ENCODE results near the gene PROKR1.
"Not testable (repeated sequence)": the region's sequence is repeated elsewhere in the genome, so short reads cannot be mapped to it uniquely, and the experiment has no call there.

Gene PROKR1

GRCh38 chr2:68658266-68658665 is 14.9 kb downstream of the PROKR1 start:
- DNase-seq (ENCODE audit: low read depth) = no peak

DNA sequence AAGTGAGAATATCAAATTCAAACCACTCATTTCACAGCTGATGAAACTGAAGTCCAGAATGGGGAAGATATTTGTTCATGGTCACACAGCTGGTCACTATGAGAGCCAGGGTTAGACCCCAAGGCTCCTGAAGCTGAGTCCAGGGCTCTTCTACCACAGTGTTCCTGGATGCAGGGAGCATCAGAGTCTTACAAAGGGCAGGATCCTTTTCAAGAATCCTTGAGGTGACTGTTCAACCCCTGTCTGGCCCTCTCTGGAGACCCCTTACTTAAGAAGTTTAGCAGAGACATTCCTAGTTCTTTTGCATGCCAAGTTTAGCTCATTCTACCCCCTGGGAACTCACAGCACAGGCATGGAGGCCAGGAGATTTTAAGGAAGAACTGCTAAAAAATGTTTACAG is 15.7 kb downstream of the PROKR1 start:
- DNase-seq (ENCODE audit: low read depth) = no peak

- DNase-seq (ENCODE audit: low read depth) = no peak
Measured at GRCh38 chr2:68660658-68661057, 17.3 kb downstream of the PROKR1 start.

DNA sequence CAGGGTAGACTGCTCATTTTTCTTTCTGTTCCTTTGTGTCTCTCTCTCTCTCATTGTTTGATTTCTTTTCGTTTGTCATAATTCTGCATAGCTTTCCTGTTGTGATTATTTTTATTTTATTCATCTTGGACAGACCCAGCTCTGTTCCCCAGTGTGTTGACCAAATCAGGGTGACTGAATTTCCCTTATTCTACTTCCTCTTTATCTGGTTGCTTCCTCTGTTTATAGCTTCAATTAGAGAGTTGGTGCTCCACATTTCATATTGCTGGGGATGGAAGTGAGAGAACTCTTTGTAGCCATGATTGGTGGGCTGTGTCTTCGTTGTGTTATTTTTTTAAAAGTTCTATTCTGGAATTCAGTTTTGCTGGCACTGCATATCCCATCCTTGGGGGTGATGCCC is 19.1 kb downstream of the PROKR1 start:
- no peak for DNase-seq (ENCODE audit: low read depth)

GRCh38 chr2:68663371-68664156 is 20.2 kb downstream of the PROKR1 start:
- no peak for DNase-seq (ENCODE audit: low read depth)

GRCh38 chr2:68667371-68667770 is 24.0 kb downstream of the PROKR1 start:
- DNase-seq (ENCODE audit: low read depth) = no peak

DNA sequence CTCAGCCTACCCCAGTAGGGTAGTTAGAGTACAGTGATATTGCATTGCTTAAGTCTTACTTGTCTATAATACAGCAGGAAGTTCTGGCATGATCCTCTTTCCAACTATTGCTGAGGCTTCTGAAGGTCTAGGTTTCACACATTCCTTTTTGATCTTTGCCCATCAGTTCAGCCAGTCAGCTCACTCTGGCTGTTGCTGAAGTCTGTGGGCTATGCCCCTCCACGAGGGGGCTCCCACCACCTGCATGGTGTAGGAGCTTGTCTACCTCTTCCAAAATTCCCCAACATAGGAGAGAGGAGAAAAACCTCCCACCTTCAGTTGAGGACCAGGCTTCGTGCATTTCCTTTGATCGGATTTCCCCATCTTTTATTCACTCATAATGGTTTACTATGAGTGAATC is 26.3 kb downstream of the PROKR1 start:
- no peak for DNase-seq (ENCODE audit: low read depth)

GRCh38 chr2:68671961-68672360 is 28.6 kb downstream of the PROKR1 start:
- DNase-seq (ENCODE audit: low read depth) = no peak

DNA sequence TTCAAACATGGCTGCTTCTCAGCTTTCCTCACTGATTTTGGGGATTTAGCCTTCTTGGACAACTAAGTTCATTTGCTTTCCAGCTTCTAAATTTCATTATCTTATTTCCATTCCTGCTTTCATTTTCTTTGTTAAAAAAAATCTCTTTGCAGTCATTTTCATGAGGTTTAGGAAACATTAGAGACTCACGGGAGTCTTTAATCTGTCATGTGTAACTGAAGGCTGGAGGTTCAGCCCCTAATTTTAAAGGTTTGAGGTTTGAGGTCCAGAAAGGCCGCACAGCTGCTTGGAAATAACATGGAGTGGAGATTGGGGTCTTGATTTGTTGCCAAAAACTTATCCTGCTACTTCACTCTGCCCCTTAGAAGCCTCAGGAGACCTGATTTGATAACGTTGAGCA is 30.3 kb downstream of the PROKR1 start:
- DNase-seq (ENCODE audit: low read depth) = no peak

DNA sequence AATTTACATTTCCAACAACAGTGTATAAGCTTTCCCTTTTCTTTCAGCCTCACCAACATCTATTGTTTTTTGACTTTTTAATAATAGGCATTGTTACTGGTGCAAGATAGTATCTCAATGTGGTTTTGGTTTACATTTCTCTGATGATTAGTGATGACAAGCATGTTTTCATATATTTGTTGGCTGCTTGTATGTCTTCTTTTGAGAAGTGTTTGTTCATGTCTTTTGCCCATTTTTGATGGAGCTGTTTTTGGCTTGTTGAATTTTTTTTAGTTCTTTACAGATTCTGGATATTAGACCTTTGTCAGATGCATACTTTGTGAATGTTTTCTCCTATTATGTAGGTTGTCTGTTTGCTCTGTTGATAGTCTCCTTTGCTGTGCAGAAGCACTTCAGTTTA is 32.1 kb downstream of the PROKR1 start:
- no peak for DNase-seq (ENCODE audit: low read depth)

- not testable (repeated sequence) for DNase-seq (ENCODE audit: low read depth)
Measured at GRCh38 chr2:68677837-68678236, 34.5 kb downstream of the PROKR1 start.

DNA sequence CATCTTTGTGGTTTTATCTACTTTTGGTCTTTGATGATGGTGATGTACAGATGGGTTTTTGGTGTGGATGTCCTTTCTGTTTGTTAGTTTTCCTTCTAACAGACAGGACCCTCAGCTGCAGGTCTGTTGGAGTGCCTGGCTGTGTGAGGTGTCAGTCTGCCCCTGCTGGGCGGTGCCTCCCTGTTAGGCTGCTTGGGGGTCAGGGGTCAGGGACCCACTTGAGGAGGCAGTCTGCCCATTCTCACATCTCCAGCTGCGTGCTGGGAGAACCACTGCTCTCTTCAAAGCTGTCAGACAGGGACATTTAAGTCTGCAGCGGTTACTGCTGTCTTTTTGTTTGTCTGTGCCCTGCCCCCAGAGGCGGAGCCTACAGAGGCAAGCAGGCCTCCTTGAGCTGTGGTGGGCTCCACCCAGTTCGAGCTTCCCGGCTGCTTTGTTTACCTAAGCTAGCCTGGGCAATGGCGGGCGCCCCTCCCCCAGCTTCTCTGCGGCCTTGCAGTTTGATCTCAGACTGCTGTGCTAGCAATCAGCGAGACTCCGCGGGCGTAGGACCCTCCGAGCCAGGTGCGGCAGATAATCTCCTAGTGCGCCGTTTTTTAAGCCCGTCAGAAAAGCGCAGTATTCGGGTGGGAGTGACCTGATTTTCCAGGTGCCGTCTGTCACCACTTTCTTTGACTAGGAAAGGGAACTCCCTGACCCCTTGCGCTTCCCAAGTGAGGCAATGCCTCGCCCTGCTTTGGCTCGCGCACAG is 36.0 kb downstream of the PROKR1 start:
- DNase-seq (ENCODE audit: low read depth) = not testable (repeated sequence)

GRCh38 chr2:68679917-68680267 is 36.5 kb downstream of the PROKR1 start:
- not testable (repeated sequence) for DNase-seq (ENCODE audit: low read depth)

DNA sequence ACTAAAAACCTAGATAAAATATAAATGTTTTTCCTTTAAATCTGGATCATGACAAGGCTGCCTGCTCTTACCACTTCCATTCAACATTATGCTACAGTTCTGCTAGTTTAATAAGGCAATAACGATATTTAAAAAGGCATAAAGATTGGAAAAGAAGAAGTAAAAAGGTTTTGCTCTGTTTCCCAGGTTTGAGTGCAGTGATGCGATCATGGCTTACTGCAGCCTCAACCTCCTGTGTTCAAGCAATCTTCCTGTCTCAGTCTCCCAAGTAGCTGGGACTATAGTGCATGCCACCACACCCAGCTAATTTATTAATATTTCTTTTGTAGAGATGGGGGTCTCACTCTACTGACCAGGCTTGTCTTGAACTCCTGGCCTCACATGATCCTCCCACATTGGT is 40.8 kb downstream of the PROKR1 start:
- no peak for DNase-seq (ENCODE audit: low read depth)

DNA sequence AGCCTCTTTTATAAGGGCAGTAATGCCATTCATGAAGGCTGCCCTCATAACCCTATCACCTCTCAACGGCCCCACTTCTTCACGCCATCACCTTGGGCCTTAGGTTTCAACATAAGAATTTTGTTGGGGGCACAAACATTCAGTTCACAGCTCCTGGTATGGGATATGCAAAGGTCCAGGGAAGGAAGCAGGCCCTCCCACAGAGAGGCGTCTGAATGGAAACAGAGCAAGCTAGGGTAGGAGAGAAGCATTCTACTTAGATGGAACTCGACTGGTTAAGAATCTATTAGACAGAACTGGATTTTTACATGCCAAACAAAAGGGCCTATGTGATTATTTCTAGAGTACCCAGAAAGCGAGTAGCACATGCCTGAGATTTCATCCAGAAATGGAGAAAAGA is 42.8 kb downstream of the PROKR1 start:
- no peak for DNase-seq (ENCODE audit: low read depth)

DNA sequence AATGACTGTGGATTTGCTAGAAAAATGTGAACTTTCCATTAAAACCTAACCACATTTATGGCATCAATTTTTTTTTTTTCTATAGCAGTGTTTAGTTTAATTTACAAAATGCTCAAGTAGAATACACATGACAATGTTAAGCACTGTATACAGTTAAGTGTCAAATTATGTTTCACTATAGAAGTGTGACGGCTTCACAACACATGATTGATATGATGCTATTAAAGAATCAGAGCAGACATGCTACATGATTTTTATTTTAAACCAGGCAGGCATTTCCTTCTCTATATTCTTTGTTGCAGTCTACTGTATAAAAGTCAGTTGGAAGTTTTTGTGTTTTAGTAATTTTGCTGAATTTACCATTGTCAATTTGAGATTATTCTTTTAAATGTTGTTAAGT is 43.6 kb downstream of the PROKR1 start:
- no peak for DNase-seq (ENCODE audit: low read depth)

DNA sequence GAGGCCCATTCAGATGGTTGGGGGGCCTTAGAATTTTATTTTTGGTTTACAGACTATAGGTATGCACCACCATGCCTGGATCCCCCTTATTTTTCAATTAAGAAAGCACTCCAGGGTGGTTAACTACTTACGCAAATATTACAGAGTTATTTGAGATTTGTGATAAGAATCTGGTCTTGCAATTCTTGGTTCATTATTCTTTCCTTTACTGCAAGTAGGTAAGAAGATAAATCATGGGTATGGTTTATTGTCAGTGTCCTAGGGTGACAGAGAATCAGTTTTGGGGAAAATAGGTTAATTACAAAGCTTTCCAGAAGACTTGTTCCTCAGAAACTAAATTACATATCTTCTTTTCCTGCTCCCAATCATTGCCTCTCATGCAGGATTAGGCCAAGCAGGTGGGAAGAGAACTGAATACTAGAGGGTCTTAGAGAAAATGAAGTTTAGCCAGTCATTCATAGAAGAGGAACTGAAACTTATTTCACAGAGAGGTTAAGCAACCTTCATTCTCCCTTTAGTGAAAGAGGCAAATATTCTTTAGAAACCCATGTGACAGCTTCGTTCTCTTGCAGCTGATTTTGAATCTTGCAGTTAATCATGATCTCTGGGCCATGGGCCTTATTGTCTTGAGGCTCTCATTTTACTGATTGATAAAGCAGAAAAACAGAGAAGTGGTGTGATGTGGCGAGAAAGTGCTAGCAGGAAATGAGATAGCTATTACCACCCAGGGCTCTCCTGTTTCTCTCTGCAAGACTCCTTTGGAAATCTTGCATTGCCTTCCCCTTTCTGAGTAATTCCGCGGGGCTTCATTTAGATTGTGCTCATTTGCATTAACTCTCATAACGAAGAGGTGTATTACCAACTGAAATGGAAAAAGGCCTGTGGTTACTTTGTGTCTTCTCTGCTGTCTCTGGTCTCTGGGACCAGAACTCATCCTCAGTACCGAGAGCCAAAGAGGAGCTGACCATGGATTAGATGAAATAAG is 46.5 kb downstream of the PROKR1 start:
- DNase-seq (ENCODE audit: low read depth) = no peak

DNA sequence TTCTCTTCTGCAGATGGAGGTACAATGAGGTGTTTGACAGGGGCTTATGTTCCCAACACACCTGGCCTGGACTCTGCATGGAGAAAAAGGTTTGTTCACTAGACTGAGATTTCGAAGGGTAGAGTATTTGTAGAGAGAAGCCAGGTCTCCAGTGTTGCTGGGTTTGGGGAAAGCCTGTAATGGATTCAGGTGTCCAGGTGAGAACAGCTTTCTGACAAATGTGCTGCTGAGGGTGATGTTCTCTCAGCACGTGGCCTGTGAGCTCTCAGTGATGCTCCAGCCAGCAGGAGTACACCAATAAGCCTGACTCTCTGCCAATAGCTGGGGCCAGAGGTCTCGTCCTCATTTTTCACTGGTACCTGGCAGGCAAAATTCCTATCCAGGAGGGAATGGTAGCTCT is 47.5 kb downstream of the PROKR1 start:
- DNase-seq (ENCODE audit: low read depth) = no peak

- no peak for DNase-seq (ENCODE audit: low read depth)
Measured at GRCh38 chr2:68692511-68692910, 49.1 kb downstream of the PROKR1 start.

- no peak for DNase-seq (ENCODE audit: low read depth)
Measured at GRCh38 chr2:68693951-68694350, 50.6 kb downstream of the PROKR1 start.

DNA sequence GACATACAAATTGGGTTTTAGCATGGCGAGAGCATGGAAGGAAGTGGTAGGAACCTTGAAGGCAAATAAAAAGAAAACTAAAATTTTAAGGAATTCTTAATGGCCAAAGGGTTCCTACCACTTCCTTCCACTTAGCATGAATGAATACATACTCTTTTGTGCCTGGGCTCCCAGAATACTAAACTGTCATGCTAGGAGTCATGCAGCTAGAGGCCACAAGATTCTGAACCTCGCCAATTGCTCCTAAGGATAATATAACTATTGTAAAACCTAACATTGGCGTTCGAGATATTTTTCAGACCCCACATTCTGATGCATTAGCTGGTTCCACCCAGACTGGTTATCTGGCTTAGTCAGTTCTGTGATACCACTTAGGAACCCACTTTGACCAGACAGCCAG is 52.6 kb downstream of the PROKR1 start:
- no peak for DNase-seq (ENCODE audit: low read depth)

- DNase-seq (ENCODE audit: low read depth) = no peak
Measured at GRCh38 chr2:68696554-68696953, 53.2 kb downstream of the PROKR1 start.
